HCT116 (cell line): ENCODE results near the gene LIPT2. TPM values are rescaled to one million over a fixed set of nuclear protein-coding genes. Genes with fewer than 3 reads are reported as not detected.

Source experiments
- ATAC-seq: fragments of 200-7000 bp; cut with Tn5 transposase; 2 replicates; pipeline ENCODE4 v1.9.1; 2020; ENCODE audit warnings: mild to moderate bottlenecking, moderate library complexity
- BruUV-seq: library from RNA; stranded (reverse); fragments of 400-500 nt; replicated peaks from 2 replicates; lab custom pipeline; 2021; lab: Mats Ljungman, UMichigan
- CTCF ChIA-PET: fragments of 300-600 bp; sonication (Branson Sonifier 250); formaldehyde crosslinking; loops from one replicate; lab custom pipeline; 2021; ENCODE audit warnings: antibody characterized with exemption; lab: Charles Lee
- POLR2A ChIA-PET: fragments of 300-600, 350-600 bp; sonication (Branson Sonifier 250); formaldehyde crosslinking; loops from one replicate; lab custom pipeline; 2021; ENCODE audit warnings: antibody characterized with exemption; lab: Charles Lee
- RAD21 ChIA-PET, 2 experiments: fragments of 300-600 bp; sonication (Branson Sonifier 250); formaldehyde crosslinking; loops; one replicate each; lab custom pipeline; 2023; ENCODE audit warnings: low total read pairs in 2 of 2; ENCODE audit not compliant: uncharacterized antibody in 2 of 2, unreplicated experiment in 2 of 2, low non-redundant PET in 1 of 2; lab: Charles Lee
- DNase-seq: peaks from one replicate; pipeline ENCODE4 v3.0.0-alpha.2; 2010; ENCODE audit warnings: low read depth, low spot score
- H2AFZ ChIP-seq: fragments of 200-600 bp; shearing (Covaris generic), sonication (generic); 2 replicates; pipeline ENCODE4 v1.6.1; 2017; ENCODE audit warnings: low read depth, mixed run types, mixed read lengths, antibody characterized with exemption, low read length; ENCODE audit not compliant: poor library complexity, severe bottlenecking
- H3K27ac ChIP-seq: 2 replicates; pipeline ENCODE4 v1.5.1; 2012; ENCODE audit warnings: low read depth, low read length
- H3K27me3 ChIP-seq: fragments of 200-600 bp; sonication (generic); 2 replicates; pipeline ENCODE4 v1.6.1; 2016; ENCODE audit warnings: mixed run types, low read length, mixed read lengths; ENCODE audit not compliant: insufficient read depth
- H3K36me3 ChIP-seq, 2 experiments: fragments of 200-500 bp in 1 of 2; fragments of 200-600 bp in 1 of 2; sonication (Bioruptor generic) in 1 of 2; sonication (generic) in 1 of 2; 2 replicates each; pipeline versions ENCODE4 v1.5.1 to v1.6.1; 2014 to 2016; ENCODE audit warnings: low read length in 2 of 2, inconsistent platforms in 1 of 2, mixed read lengths in 1 of 2, mixed run types in 1 of 2; ENCODE audit not compliant: insufficient read depth in 2 of 2, control insufficient read depth in 1 of 2
- H3K4me1 ChIP-seq, 2 experiments: fragments of 200-600 bp in 1 of 2; sonication (generic) in 1 of 2; 2 replicates each; pipeline versions ENCODE4 v1.5.1 to v1.6.1; 2012 to 2017; ENCODE audit warnings: low read length in 2 of 2, inconsistent platforms in 1 of 2, mild to moderate bottlenecking in 1 of 2, mixed read lengths in 1 of 2, mixed run types in 1 of 2, moderate library complexity in 1 of 2; ENCODE audit not compliant: insufficient read depth in 2 of 2, control insufficient read depth in 1 of 2
- H3K4me2 ChIP-seq: fragments of 200-600 bp; sonication (generic); 2 replicates; pipeline ENCODE4 v1.6.1; 2017; ENCODE audit warnings: mixed run types, low read length, mixed read lengths
- H3K4me3 ChIP-seq, 2 experiments: fragments of 200-600 bp in 1 of 2; sonication (generic) in 1 of 2; replicated peaks in 1 of 2; 2 replicates each; pipeline ENCODE4 v1.5.1; 2011 to 2016; ENCODE audit warnings: low read length in 2 of 2, control low read depth in 1 of 2, low read depth in 1 of 2, mild to moderate bottlenecking in 1 of 2, mixed read lengths in 1 of 2, mixed run types in 1 of 2
- H3K79me2 ChIP-seq: fragments of 200-600 bp; sonication (generic); 2 replicates; pipeline ENCODE4 v1.6.1; 2017; ENCODE audit warnings: mild to moderate bottlenecking, mixed run types, low read length, moderate library complexity, mixed read lengths; ENCODE audit not compliant: insufficient read depth
- H3K9ac ChIP-seq: fragments of 200-600 bp; sonication (generic); 2 replicates; pipeline ENCODE4 v1.6.1; 2016; ENCODE audit warnings: low read length, mixed read lengths
- H3K9me2 ChIP-seq: fragments of 200-600 bp; sonication (generic), shearing (Covaris generic); 2 replicates; pipeline ENCODE4 v1.6.1; 2017; ENCODE audit warnings: mixed run types, mild to moderate bottlenecking, moderate library complexity; ENCODE audit not compliant: insufficient read depth
- H3K9me3 ChIP-seq, 2 experiments: fragments of 200-500 bp in 1 of 2; fragments of 200-600 bp in 1 of 2; sonication (Bioruptor generic) in 1 of 2; sonication (generic) in 1 of 2; 2 replicates each; pipeline ENCODE4 v1.6.1; 2014 to 2017; ENCODE audit warnings: low read length in 2 of 2, mixed read lengths in 2 of 2, inconsistent platforms in 1 of 2, low read depth in 1 of 2, mild to moderate bottlenecking in 1 of 2, mixed run types in 1 of 2, moderate library complexity in 1 of 2; ENCODE audit not compliant: control insufficient read depth in 1 of 2, insufficient read depth in 1 of 2
- H4K20me1 ChIP-seq: fragments of 200-600 bp; sonication (generic), shearing (Covaris generic); 2 replicates; pipeline ENCODE4 v1.6.1; 2017; ENCODE audit warnings: mixed run types, mild to moderate bottlenecking, moderate library complexity; ENCODE audit not compliant: insufficient read depth
- RAD21 ChIP-seq: IDR thresholded peaks from 2 replicates; pipeline ENCODE4 v1.6.1; 2012; ENCODE audit warnings: low read depth, mild to moderate bottlenecking
- YY1 ChIP-seq: IDR thresholded peaks from 2 replicates; pipeline ENCODE4 v1.6.1; 2011; ENCODE audit warnings: low read length, low read depth, moderate library complexity, mild to moderate bottlenecking; ENCODE audit not compliant: insufficient replicate concordance; ENCODE audit errors: extremely low read depth
- ZBTB33 ChIP-seq: IDR thresholded peaks from 2 replicates; pipeline ENCODE4 v1.6.1; 2011; ENCODE audit warnings: mild to moderate bottlenecking, low read length, moderate library complexity; ENCODE audit not compliant: insufficient replicate concordance; ENCODE audit errors: extremely low read depth
- intact Hi-C: fragments of 100-400 bp; cut with micrococcal nuclease; formaldehyde crosslinking; loops from 2 replicates; pipeline ENCODE4 v1.10.0; 2022
- total RNA-seq: library from RNA; stranded (reverse); gene quantifications from one replicate; pipeline ENCODE4 v1.2.1, GENCODE V29; 2021; ENCODE audit not compliant: unreplicated experiment
- TF ChIP-seq, protein P1 (sequence below), 3 experiments: fragments of 200-600 bp in 1 of 3; sonication (generic) in 1 of 3; IDR thresholded peaks in 2 of 3; conservative IDR thresholded peaks in 1 of 3; 2 replicates each; pipeline ENCODE4 v1.5.1; 2012 to 2017; ENCODE audit warnings: low read depth in 2 of 3, low read length in 2 of 3, antibody characterized with exemption in 1 of 3, borderline replicate concordance in 1 of 3, control low read depth in 1 of 3, mild to moderate bottlenecking in 1 of 3, mixed read lengths in 1 of 3, mixed run types in 1 of 3, moderate library complexity in 1 of 3; ENCODE audit not compliant: insufficient read depth in 1 of 3

The LIPT2 gene
- total RNA-seq, 1 experiment from 2014 or later = 3.4 TPM

- Histone ChIP-seq H3K27me3 (no peaks in the 10 kb centered on the region), H3K36me3 (no peaks in the 10 kb centered on the region), H3K27ac (no peak overlapping the region)
- TF ChIP-seq, protein P1, sequence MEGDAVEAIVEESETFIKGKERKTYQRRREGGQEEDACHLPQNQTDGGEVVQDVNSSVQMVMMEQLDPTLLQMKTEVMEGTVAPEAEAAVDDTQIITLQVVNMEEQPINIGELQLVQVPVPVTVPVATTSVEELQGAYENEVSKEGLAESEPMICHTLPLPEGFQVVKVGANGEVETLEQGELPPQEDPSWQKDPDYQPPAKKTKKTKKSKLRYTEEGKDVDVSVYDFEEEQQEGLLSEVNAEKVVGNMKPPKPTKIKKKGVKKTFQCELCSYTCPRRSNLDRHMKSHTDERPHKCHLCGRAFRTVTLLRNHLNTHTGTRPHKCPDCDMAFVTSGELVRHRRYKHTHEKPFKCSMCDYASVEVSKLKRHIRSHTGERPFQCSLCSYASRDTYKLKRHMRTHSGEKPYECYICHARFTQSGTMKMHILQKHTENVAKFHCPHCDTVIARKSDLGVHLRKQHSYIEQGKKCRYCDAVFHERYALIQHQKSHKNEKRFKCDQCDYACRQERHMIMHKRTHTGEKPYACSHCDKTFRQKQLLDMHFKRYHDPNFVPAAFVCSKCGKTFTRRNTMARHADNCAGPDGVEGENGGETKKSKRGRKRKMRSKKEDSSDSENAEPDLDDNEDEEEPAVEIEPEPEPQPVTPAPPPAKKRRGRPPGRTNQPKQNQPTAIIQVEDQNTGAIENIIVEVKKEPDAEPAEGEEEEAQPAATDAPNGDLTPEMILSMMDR (IDR thresholded peaks at IDR 0.05 in 2 of 3, conservative IDR thresholded peaks at IDR 0.05 in 1 of 3; ENCODE audit: borderline replicate concordance in 1 of 3, insufficient read depth in 1 of 3, low read depth in 2 of 3, low read length in 2 of 3) = peak; percentile 56 to 61 (median 56); a peak in 5 of 6 replicates
- TF ChIP-seq ZBTB33 (no peak), YY1 (peak; percentile 57), RAD21 (peak; percentile 66)
- TF ChIP-seq, all 23 proteins: peak for 3
- BruUV-seq = no TSS peak
- peak; percentile 88 for ATAC-seq
- no peak overlapping the region for H3K4me3 ChIP-seq
- peaks cover 5 to 12% of the 10 kb centered on the region in 2 experiments for H3K4me1 ChIP-seq
- intact Hi-C loops = loop anchor here (1.0 kb wide), 1 partner anchor 82 kb away; no protein-coding TSS in a partner anchor
- peak overlapping the region; percentile 64 for H2AFZ ChIP-seq
- no peaks in the 10 kb centered on the region for H3K79me2 ChIP-seq
- ChIA-PET POLR2A (no interaction called here), RAD21 (interaction anchor here in 1 of 2 experiments (1.3 kb wide), 1 partner anchor 83 kb away, joined by 5 read pairs; no protein-coding TSS in a partner anchor), CTCF (interaction anchor here (1.3 to 2.3 kb wide), 3 partner anchors 34 to 84 kb away, joined by 4 to 16 read pairs (median 7); no protein-coding TSS in a partner anchor)
- no peaks in the 10 kb centered on the region for H3K9me3 ChIP-seq
- no peaks in the 10 kb centered on the region for H3K9me2 ChIP-seq
- no peaks in the 10 kb centered on the region for H4K20me1 ChIP-seq
- H3K4me2 ChIP-seq = no peak overlapping the region
- no peak overlapping the region for H3K9ac ChIP-seq
- DNase-seq = peak; percentile 32
These were observed 5.6 kb downstream of the LIPT2 start for GRCh38 chr11:74487875-74488274.
